PC-9 (cell line): ENCODE results near the gene SGCD. TPM values are rescaled to one million over a fixed set of nuclear protein-coding genes. Genes with fewer than 3 reads are reported as not detected.

ENCODE experiments used
- Bru-seq: library from RNA; stranded (reverse); fragments of 400-500 nt; gene quantifications from one replicate; lab custom pipeline; 2021; lab: Mats Ljungman, UMichigan
- BruChase-seq, 2 experiments: library from RNA; stranded (reverse); fragments of 400-500 nt; gene quantifications; one replicate each; lab custom pipeline; 2021; lab: Mats Ljungman, UMichigan
- BruUV-seq: library from RNA; stranded (reverse); fragments of 400-500 nt; replicated peaks from 2 replicates; lab custom pipeline; 2021; lab: Mats Ljungman, UMichigan
- CTCF ChIA-PET: fragments of 300-600 bp; sonication (Branson Sonifier 250); formaldehyde crosslinking; loops from one replicate; lab custom pipeline; 2022; ENCODE audit warnings: antibody characterized with exemption; lab: Charles Lee
- POLR2A ChIA-PET: fragments of 300-600 bp; sonication (Branson Sonifier 250); formaldehyde crosslinking; loops from one replicate; lab custom pipeline; 2022; ENCODE audit warnings: antibody characterized with exemption; ENCODE audit not compliant: unreplicated experiment; lab: Charles Lee
- DNase-seq, 2 experiments: peaks; one replicate each; pipeline versions ENCODE4 v3.0.0 to v3.0.0-alpha.2; 2015 to 2022; ENCODE audit warnings: mixed read lengths in 1 of 2
- H2AFZ ChIP-seq: fragments of 200-600 bp; sonication (generic); 2 replicates; pipeline ENCODE4 v1.8.1; 2017; ENCODE audit warnings: antibody characterized with exemption
- H3F3A ChIP-seq: fragments of 200-600 bp; sonication (generic); 2 replicates; pipeline ENCODE4 v1.8.1; 2017; ENCODE audit warnings: antibody characterized with exemption, mild to moderate bottlenecking, low read depth; ENCODE audit not compliant: insufficient read depth
- H3K27ac ChIP-seq: fragments of 200-600 bp; sonication (generic); 2 replicates; pipeline ENCODE4 v1.6.1; 2016; ENCODE audit warnings: mixed run types
- H3K27me3 ChIP-seq: fragments of 200-600 bp; sonication (generic); 2 replicates; pipeline ENCODE4 v1.6.1; 2016; ENCODE audit warnings: low read depth, mixed run types; ENCODE audit not compliant: insufficient read depth
- H3K36me3 ChIP-seq: fragments of 200-600 bp; sonication (generic); 2 replicates; pipeline ENCODE4 v1.6.1; 2016; ENCODE audit warnings: low read depth, mixed run types
- H3K4me1 ChIP-seq: fragments of 200-600 bp; sonication (generic); replicated peaks from 2 replicates; pipeline ENCODE4 v1.6.1; 2016; ENCODE audit warnings: mixed run types; ENCODE audit not compliant: insufficient read depth
- H3K4me2 ChIP-seq: fragments of 200-600 bp; sonication (generic); 2 replicates; pipeline ENCODE4 v1.6.1; 2017; ENCODE audit warnings: mixed run types
- H3K4me3 ChIP-seq: fragments of 200-600 bp; sonication (generic); 2 replicates; pipeline ENCODE4 v1.6.1; 2016; ENCODE audit warnings: mixed run types
- H3K79me2 ChIP-seq: fragments of 200-600 bp; sonication (generic); 2 replicates; pipeline ENCODE4 v1.6.1; 2017; ENCODE audit warnings: low read depth, mixed run types
- H3K9me2 ChIP-seq: fragments of 200-600 bp; sonication (generic); 2 replicates; pipeline ENCODE4 v1.8.1; 2017; ENCODE audit warnings: mild to moderate bottlenecking; ENCODE audit not compliant: insufficient read depth
- H3K9me3 ChIP-seq: fragments of 200-600 bp; sonication (generic); 2 replicates; pipeline ENCODE4 v1.8.1; 2016; ENCODE audit warnings: low read depth; ENCODE audit not compliant: insufficient read depth
- H4K20me1 ChIP-seq: fragments of 200-600 bp; sonication (generic); 2 replicates; pipeline ENCODE4 v1.8.1; 2017; ENCODE audit not compliant: insufficient read depth
- EZH2 ChIP-seq: fragments of 200-600 bp; sonication (generic); IDR thresholded peaks from 2 replicates; pipeline ENCODE4 v1.8.0; 2017; ENCODE audit warnings: antibody characterized with exemption, low read depth
- intact Hi-C: fragments of 100-400 bp; cut with micrococcal nuclease; formaldehyde crosslinking; loops from one replicate; pipeline ENCODE4 v1.10.0; 2022; ENCODE audit not compliant: unreplicated experiment
- long read RNA-seq: library from polyadenylated mRNA; stranded (forward); transcript quantifications from one replicate; pipeline ENCODE4 v2.0.0, GENCODE V29; 2022
- total RNA-seq: library from RNA; stranded (reverse); gene quantifications from 2 replicates; pipeline ENCODE4 v1.2.3, GENCODE V29; 2021
- TF ChIP-seq, protein P1 (sequence below): fragments of 200-600 bp; sonication (generic); conservative IDR thresholded peaks from 2 replicates; pipeline ENCODE4 v1.6.1; 2017; ENCODE audit warnings: mixed run types, antibody characterized with exemption, mild to moderate bottlenecking, moderate library complexity

SGCD gene
- total RNA-seq (not detected in 2 replicates), Bru-seq, nascent RNA (percentile 0 among the genes with signal in this experiment), BruChase-seq, experiment 1, labeled RNA remaining after a 2-hour chase (percentile 1 among the genes with signal in this experiment), BruChase-seq, experiment 2, labeled RNA remaining after a 6-hour chase (not detected)
- long read RNA-seq = 0 reads

DNA sequence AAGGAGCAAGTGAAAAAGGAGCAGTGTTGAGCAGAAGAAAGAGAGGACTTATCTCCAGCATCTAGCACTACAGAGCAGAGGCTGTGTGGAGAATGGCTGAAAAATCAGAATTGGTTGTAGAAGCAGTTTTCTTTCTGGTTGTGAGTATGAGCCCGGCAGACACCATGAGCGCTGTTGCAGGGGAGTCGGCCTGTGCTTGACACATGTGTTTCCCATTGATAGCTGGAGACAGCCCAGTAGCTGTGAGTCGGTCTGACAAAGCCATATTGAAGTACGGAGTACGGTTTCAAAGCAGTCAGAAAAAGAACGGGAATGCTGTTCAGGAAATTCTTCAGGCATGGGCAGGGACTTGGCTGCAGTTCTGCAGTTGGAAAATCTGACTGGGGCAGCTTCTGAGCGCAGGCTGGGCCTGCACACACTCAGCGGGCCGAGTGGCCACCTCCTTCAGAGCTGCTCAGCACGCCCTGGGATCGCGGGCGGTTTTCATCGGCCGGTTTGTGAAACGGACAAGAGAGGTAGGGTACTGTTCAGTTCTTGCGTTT lies at the start of gene SGCD:
SGCD (plus strand) TSS at position 447 of the 542 bp plus-strand sequence.
- BruUV-seq = no TSS peak
- POLR2A ChIA-PET = no interaction called here
- no peak within 1 kb of the TSS for H2AFZ ChIP-seq
- no peak for DNase-seq
- no peaks in the 10 kb centered on the region for H4K20me1 ChIP-seq
- no peaks in the 10 kb centered on the region for H3K9me2 ChIP-seq
- H3K27ac ChIP-seq = no peak within 1 kb of the TSS
- H3K27me3 ChIP-seq = peaks cover 34% of the 10 kb centered on the region
- H3K4me3 ChIP-seq = no peak within 1 kb of the TSS
- H3F3A ChIP-seq = no peaks in the 10 kb centered on the region
- no peak within 1 kb of the TSS for H3K4me2 ChIP-seq
- no peaks in the 10 kb centered on the region for H3K9me3 ChIP-seq
- H3K36me3 ChIP-seq = no peaks in the 10 kb centered on the region
- CTCF ChIA-PET = no interaction called here
- intact Hi-C loops = no loop called here
- H3K4me1 ChIP-seq = no peaks in the 10 kb centered on the region
- H3K79me2 ChIP-seq = no peaks in the 10 kb centered on the region
- no peak for TF ChIP-seq EZH2
- TF ChIP-seq, protein P1, sequence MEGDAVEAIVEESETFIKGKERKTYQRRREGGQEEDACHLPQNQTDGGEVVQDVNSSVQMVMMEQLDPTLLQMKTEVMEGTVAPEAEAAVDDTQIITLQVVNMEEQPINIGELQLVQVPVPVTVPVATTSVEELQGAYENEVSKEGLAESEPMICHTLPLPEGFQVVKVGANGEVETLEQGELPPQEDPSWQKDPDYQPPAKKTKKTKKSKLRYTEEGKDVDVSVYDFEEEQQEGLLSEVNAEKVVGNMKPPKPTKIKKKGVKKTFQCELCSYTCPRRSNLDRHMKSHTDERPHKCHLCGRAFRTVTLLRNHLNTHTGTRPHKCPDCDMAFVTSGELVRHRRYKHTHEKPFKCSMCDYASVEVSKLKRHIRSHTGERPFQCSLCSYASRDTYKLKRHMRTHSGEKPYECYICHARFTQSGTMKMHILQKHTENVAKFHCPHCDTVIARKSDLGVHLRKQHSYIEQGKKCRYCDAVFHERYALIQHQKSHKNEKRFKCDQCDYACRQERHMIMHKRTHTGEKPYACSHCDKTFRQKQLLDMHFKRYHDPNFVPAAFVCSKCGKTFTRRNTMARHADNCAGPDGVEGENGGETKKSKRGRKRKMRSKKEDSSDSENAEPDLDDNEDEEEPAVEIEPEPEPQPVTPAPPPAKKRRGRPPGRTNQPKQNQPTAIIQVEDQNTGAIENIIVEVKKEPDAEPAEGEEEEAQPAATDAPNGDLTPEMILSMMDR = no peak

DNA sequence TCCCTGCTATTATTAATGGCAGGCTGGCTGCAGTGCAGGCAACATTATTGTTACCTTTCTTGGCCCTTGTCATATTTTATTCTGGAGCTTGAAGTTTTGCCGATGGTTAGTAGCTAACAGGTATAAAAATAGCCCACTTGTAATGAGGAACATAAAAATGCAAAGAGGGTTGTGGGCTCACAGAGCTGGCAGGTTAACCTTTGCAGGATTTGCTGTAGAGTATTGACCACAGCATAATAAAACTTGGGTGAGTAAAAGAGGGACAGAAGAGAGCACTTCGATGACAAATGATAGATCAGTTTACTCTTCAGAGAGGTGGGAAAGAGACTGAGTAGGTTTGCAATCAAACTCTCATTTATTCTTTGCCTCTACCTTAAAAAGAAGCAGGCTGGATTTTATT lies 49.7 kb upstream of the SGCD start:
- no peaks in the 10 kb centered on the region for H3K9me2 ChIP-seq
- no TSS peak for BruUV-seq
- H3K4me1 ChIP-seq = no peaks in the 10 kb centered on the region
- H3K4me2 ChIP-seq = no peak overlapping the region
- H3K9me3 ChIP-seq = no peaks in the 10 kb centered on the region
- no peaks in the 10 kb centered on the region for H3K79me2 ChIP-seq
- CTCF ChIA-PET = no interaction called here
- H3K27ac ChIP-seq = no peak overlapping the region
- no peak overlapping the region for H2AFZ ChIP-seq
- no peaks in the 10 kb centered on the region for H3F3A ChIP-seq
- H4K20me1 ChIP-seq = no peaks in the 10 kb centered on the region
- POLR2A ChIA-PET = no interaction called here
- no peak for TF ChIP-seq EZH2
- TF ChIP-seq, protein P1 = no peak
- no peak for DNase-seq
- no peaks in the 10 kb centered on the region for H3K27me3 ChIP-seq
- intact Hi-C loops = no loop called here
- no peaks in the 10 kb centered on the region for H3K36me3 ChIP-seq
- H3K4me3 ChIP-seq = no peak overlapping the region

DNA sequence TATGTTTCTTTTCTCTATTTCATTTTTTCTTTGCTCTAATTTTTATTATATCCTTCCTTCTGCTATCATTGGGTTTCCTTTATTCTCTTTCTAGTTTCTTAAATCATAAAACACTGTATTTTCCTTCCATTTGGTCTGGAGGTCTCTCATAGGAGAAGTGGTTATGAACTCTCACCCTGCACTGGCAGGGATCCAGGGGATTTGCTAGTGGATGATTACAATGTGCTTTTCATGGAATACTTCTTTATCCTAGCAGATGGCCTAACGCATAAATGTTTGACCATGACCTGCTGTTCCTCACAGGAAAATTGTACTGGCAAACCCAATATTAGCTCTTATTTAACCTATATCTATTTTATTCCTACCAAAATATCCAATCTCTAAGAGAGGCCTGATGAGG lies 31.5 kb upstream of the SGCD start:
- Histone ChIP-seq H3K9me3 (no peaks in the 10 kb centered on the region), H3K4me3 (no peak overlapping the region), H3K36me3 (no peaks in the 10 kb centered on the region), H3F3A (no peaks in the 10 kb centered on the region), H3K4me1 (no peaks in the 10 kb centered on the region), H2AFZ (no peak overlapping the region), H3K79me2 (no peaks in the 10 kb centered on the region), H4K20me1 (no peaks in the 10 kb centered on the region), H3K9me2 (no peaks in the 10 kb centered on the region), H3K27ac (no peak overlapping the region), H3K27me3 (no peaks in the 10 kb centered on the region), H3K4me2 (no peak overlapping the region)
- CTCF ChIA-PET = no interaction called here
- TF ChIP-seq EZH2 = no peak
- TF ChIP-seq, protein P1 = no peak
- intact Hi-C loops = no loop called here
- BruUV-seq = no TSS peak
- POLR2A ChIA-PET = no interaction called here
- DNase-seq = no peak
